Measurements from ENCODE around the gene ERCC1.
"Not testable (repeated sequence)": the region's sequence is repeated elsewhere in the genome, so short reads cannot be mapped to it uniquely, and the experiment has no call there.

The ERCC1 gene

DNA sequence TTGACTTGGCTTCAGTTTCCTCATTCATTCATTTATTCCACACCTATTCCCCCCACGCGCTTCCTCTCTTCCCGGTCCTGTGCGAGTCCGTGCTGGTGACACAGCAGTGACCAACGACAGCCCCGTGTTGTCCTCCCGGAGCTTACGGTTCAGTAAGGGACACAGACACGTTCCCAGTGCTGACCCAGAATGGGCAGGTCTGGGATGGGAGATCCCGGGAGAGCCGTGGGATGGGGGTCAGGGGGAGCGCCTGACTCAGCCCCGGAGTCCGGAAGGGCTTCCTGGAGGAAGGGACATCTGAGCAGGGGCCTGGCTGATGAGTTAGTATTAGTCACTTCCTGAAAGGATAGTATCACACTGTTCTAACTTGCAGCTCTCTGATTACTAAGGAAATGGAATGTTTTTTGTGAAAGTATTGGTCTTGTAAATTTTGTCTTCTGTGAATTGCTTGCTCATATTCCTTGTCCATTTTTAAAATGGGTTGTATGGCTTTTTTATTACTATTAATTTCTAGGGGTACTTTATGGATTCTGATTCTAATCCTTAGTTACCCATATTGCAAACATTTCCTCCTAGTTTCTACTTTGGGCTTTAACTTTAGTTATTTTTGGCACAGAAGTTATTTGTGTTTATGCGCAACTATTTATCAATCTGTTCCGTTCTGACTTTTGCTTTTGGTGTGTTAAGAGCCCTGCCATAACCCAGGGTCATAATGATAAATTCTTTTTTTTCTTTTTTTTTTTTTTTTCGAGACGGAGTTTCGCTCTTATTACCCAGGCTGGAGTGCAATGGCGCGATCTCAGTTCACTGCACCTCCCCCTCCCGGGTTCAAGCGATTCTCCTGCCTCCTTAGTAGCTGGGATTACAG is 708 bp upstream of the ERCC1 start:
- peak; percentile 48 for DNase-seq

GRCh38 chr19:45423033-45423588 is 606 bp downstream of the ERCC1 start:
- DNase-seq = no peak

DNA sequence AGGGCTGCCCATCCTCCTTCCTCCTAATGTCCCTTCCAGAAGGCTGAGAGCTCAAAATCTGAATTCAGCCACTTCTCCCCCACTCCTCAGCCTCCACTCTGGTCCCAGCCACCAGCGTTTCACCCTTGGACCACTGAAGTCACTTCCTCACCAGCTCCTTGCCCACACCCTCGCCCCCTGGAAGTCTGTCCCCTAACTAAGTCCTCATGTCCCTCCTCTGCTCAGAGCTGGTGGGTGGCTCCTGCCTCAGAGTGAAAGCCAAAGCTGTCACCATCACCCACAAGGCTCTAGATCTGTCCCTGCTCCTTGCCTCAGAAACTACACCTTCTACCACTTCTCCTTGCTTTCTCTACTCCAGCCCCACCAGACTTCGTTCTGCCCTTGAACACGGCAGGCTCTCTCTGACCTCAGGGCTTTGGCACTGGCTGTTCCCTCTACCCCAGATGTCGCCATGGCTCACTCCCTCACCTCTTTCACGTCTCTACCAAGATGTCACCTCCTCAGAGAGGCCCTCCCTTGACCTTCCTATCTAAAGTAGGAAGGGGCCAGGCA is 1.7 kb downstream of the ERCC1 start:
- DNase-seq = no peak

GRCh38 chr19:45420871-45421270 is 2.8 kb downstream of the ERCC1 start:
- DNase-seq = no peak

- DNase-seq = no peak
Observed at GRCh38 chr19:45420356-45420755, 3.4 kb downstream of the ERCC1 start.

GRCh38 chr19:45419895-45420294 is 3.8 kb downstream of the ERCC1 start:
- DNase-seq = no peak

DNA sequence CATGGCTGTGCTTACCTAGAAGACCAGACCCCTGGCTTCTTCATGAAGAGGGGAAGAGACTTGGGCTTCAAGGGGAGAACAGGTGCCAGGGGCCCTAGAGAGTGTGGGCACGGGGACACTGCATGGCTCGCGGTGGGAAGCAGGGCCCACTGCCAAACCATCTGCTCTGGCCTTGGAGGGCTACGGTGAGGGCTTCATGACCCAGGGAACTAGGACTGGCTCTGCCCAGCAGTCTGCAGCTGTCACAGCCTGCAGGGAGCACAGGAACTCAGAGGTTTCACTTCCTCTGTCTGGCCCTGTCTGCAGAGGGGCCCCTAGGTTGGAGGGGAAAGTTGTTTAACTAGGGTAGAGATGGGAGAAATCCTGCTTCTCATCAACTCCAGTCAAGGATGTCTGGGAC is 4.3 kb downstream of the ERCC1 start:
- DNase-seq = no peak

DNA sequence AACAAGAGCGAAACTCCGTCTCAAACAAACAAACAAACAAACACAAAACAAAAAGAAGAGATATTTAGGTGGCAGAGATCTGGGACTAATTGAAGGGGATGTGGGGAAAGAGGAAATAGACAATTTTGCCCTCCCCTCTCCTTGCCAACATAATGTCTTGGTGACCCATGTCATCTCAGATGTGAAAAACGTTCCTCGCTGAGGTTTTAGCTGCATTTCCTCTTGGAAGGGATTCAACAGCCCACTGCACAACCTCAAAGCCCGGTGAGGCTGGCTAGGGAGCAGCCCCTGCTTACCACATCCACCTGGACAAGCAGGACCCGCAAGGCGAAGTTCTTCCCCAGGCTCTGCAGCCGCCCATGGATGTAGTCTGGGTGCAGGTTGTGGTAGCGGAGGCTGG is 4.9 kb downstream of the ERCC1 start:
- DNase-seq = no peak

DNA sequence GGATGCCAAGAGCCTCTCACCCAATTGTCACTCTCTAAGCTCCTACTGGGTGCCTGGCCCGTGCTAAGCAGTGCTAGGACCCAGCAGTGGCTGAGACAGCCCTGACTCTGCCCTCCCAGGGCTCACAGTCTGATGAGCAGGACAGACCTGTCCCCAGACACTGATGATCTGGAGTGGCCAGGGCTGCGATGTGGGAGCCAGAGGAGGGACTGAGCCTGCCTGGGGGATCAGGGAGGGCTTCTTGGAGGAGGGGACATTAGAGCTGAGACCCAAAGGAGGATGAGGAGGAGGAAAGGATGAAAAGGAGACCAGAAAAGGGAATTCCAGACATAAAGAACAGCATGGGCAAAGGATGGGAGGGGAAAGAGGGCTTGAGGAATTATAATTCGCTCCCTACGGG is 6.6 kb downstream of the ERCC1 start:
- DNase-seq = no peak

- DNase-seq = no peak
Observed at GRCh38 chr19:45414468-45414867, 9.2 kb downstream of the ERCC1 start.

DNA sequence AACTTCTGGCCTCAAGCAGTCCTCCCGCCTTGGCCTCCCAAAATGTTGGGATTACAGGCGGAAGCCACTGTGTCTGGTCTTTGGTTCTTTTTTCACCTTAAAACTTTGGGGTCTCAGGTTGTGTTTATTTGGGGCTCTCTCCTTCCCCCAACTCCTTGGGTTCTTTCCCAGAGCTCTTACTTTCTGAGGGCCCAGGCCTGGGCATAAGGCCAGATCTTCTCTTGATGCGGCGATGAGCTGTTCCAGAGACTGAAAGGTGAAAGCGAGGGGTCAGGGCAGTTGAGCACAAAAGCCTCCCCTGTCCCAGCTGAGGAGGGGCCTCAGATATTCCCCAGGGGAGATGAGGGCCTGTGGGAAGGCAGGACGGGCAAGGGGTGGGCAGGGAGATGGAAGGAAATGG is 10.2 kb downstream of the ERCC1 start:
- DNase-seq = no peak

DNA sequence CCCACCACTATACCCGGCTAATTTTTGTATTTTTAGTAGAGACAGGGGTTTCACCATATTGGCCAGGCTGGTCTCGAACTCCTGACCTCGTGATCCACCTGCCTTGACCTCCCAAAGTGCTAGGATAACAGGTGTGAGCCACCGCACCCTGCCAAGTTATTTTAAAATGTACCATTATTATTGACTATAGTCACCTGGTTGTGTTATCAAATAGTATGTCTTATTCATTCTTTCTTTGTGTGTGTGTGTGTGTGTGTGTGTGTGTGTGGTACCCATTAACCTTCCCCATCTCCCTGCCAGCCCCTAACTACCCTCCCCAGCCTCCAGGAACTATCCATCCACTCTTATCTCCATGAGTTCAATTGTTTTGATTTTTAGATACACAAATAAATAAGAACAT is 13.4 kb downstream of the ERCC1 start:
- not testable (repeated sequence) for DNase-seq

DNA sequence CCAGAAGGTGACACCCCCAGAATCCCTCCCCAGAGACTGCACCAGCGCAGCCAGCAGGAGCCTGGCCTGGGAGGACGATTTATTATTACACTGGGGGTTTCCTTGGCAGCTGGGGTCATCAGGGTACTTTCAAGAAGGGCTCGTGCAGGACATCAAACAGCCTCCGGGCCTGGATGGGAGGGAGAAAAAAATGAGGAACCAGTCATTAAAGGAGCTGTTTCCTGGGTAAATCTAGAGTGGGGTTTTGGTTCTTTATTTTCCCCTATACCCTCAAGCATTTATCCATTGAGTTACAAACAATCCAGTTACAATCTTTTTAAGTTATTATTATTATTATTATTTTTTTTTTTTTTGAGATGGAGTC is 14.2 kb downstream of the ERCC1 start:
- DNase-seq = no peak

DNA sequence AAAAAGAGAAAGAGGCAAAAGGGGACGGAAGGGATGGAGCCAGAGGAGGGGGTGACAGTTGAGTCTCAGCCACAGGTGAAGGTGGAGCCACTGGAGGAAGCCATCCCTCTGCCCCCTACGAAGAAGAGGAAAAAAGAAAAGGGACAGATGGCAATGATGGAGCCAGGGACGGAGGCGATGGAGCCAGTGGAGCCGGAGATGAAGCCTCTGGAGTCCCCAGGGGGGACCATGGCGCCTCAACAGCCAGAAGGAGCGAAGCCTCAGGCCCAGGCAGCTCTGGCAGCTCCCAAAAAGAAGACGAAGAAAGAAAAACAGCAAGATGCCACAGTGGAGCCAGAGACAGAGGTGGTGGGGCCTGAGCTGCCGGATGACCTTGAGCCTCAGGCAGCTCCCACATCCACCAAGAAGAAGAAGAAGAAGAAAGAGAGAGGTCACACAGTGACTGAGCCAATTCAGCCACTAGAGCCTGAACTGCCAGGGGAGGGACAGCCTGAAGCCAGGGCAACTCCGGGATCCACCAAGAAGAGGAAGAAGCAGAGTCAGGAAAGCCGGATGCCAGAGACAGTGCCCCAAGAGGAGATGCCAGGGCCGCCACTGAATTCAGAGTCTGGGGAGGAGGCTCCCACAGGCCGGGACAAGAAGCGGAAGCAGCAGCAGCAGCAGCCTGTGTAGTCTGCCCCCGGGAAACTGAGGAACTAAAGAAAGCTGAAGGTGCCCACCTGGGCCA is 14.7 kb downstream of the ERCC1 start:
- no peak for DNase-seq

DNA sequence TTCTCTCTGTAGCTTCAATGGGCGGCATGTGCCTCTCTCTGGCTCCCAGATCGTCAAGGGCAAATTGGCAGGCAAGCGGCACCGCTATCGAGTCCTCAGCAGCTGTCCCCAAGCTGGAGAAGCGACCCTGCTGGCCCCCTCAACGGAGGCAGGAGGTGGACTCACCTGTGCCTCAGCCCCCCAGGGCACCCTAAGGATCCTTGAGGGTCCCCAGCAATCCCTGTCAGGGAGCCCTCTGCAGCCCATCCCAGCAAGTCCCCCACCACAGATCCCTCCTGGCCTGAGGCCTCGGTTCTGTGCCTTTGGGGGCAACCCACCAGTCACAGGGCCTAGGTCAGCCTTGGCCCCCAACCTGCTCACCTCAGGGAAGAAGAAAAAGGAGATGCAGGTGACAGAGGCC is 15.6 kb downstream of the ERCC1 start:
- DNase-seq = no peak

DNA sequence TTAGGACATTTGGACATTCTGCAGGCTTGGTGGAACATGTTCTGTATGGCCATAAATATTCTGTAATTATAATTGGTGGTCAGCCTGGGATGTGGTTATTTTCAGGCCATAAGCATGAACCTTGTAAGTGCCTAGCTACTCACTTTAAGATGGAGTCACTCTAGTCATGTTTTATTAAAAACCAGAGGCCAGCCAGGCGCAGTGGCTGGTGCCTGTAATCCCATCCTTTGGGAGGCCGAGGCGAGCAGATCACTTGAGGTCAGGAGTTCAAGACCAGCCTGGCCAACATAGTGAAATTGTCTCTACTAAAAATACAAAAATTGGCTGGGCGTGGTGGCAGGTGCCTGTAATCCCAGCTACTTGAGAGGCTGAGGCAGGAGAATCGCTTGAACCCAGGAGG is 16.1 kb downstream of the ERCC1 start:
- DNase-seq = not testable (repeated sequence)

DNA sequence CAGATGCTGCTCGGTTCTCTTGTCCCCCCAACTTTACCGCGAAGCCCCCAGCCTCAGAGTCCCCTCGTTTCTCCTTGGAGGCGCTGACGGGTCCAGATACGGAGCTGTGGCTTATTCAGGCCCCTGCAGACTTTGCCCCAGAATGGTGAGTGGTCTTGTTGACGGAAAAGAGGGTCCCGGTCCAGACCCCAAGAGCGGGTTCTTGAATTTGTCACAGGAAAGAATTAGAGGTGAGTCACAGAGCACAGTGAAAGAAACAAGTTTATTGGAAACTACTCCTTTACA is 16.7 kb downstream of the ERCC1 start:
- DNase-seq = no peak

- DNase-seq = peak; percentile 81
Observed at GRCh38 chr19:45406226-45407090, 17.3 kb downstream of the ERCC1 start, which contains the start of gene POLR1G. Gene POLR1G (plus strand): TSS chr19:45406644. CDS start chr19:45406697, 53 bp downstream.

DNA sequence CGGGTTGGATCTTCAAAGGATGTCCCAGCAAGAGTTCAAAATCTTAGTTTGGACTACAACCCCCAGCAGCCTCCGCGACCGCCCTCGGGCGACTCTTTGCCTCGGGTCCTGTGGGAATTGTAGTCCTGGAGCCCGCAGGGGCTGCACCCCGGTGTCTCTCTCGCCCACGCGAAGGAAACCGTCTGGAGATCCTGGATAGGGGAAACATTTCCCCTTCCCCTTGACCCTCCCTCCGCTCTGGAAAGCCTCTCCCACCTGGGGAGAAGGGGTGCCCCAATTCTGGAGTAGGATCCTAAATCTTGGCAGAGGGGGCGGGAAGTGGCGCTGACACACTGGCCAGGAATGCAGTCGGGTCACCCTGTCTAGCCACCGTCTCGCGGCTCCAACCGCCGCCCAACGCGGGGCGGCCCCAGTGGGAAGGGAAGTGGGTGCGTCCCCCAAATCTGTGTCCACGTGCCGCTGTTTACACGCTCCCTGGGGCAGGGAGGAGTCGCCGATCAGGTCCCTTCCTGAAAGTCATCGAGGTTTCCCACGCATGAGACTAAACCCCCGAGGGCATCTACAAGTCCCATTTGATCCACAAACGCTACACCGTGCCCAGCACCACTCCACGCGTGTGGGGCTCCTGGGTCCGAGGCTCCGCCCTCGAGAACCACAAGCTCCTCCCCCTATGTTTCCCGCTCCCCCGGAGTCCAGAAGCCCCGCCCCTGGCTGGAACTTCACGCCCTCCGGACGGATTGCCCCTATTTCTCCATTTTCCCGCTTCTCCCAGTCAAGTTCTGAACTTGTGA is 18.1 kb downstream of the ERCC1 start:
- DNase-seq = peak; percentile 86

DNA sequence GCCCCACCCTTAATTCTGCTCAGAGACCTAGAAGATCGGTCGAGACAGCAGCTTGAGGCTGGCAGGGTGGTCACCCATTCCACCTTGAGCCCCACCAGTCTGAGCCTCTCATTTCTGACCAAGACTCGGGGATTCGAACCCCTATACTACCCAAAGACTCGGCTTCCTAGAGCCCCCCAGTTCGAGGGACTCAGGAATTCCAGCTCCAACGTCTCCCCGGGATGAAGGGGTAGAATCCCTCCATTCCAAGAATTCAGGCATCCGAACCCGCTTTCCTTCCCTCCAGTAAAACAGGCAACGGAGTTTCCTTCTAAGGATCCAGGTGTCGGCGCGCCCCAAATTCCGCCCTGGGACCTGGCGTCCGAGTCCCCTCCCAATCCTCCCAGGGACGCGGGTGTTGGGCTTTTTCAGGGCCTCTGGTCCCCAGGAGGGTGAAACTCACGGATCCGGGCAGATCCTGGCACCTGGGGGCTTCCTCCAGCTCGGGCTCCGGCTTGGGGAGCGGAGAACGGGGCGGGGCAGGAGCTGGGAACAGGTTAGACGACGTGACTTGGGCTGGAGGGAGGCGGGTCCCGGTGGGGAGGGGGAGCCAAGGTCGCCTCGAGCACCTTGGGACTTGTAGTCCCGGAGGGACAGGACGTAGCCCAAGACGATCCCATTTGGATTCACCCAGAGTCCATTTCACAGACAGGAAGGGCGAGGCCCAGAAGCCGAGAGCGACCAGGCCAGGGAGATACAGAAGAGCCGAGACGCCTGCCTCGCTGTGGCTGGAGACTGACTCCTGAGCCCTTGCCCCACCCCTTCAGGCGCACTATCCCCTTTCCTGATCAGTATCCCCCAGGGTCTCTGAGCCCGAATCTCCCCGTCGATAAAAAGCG is 18.9 kb downstream of the ERCC1 start, which contains the start of gene PPP1R13L:
TSS of gene PPP1R13L (minus strand) at position 513 of the 878 bp plus-strand sequence. CDS start 6,751 bp downstream, outside the sequence.
- peak; percentile 55 for DNase-seq

Data from activated naive CD4-positive, alpha-beta T cell treated with Interleukin-2 at 50 U/mL for 16 hours (primary cell).